H9 (cell line): ENCODE data around the gene DAB2IP. TPM values are rescaled to one million over a fixed set of nuclear protein-coding genes. Genes with fewer than 3 reads are reported as not detected.

Source experiments
- DNase-seq: peaks from one replicate; pipeline ENCODE4 v3.0.0-alpha.2; 2017
- H2AFZ ChIP-seq: one replicate; pipeline ENCODE4 v1.6.1; 2013; ENCODE audit warnings: mild to moderate bottlenecking, low read length, control low read depth, moderate library complexity
- H2AK5ac ChIP-seq: 2 replicates; pipeline ENCODE4 v1.6.1; 2013; ENCODE audit warnings: low read length, control low read depth, mixed read lengths; ENCODE audit not compliant: insufficient read length
- H2BK120ac ChIP-seq: one replicate; pipeline ENCODE4 v1.6.1; 2013; ENCODE audit warnings: low read depth, mild to moderate bottlenecking, low read length, control low read depth, inconsistent platforms; ENCODE audit not compliant: poor library complexity, severe bottlenecking
- H2BK12ac ChIP-seq: 2 replicates; pipeline ENCODE4 v1.6.1; 2013; ENCODE audit warnings: low read length, control low read depth, mixed read lengths, low read depth; ENCODE audit not compliant: insufficient read length
- H2BK15ac ChIP-seq: 2 replicates; pipeline ENCODE4 v1.6.1; 2013; ENCODE audit warnings: low read depth, low read length, control low read depth
- H2BK20ac ChIP-seq: one replicate; pipeline ENCODE4 v1.6.1; 2013; ENCODE audit warnings: low read depth, mild to moderate bottlenecking, low read length, control low read depth, inconsistent platforms; ENCODE audit not compliant: poor library complexity, severe bottlenecking
- H2BK5ac ChIP-seq: 2 replicates; pipeline ENCODE4 v1.6.1; 2013; ENCODE audit warnings: low read length, control low read depth, mixed read lengths; ENCODE audit not compliant: insufficient read length
- H3K14ac ChIP-seq: 2 replicates; pipeline ENCODE4 v1.6.1; 2013; ENCODE audit warnings: low read length, control low read depth; ENCODE audit not compliant: insufficient read depth
- H3K18ac ChIP-seq: 2 replicates; pipeline ENCODE4 v1.6.1; 2013; ENCODE audit warnings: low read depth, mild to moderate bottlenecking, mixed read lengths, low read length, control low read depth; ENCODE audit not compliant: insufficient read length
- H3K23ac ChIP-seq: 2 replicates; pipeline ENCODE4 v1.6.1; 2013; ENCODE audit warnings: low read length, control low read depth, mixed read lengths, low read depth; ENCODE audit not compliant: insufficient read length
- H3K23me2 ChIP-seq: 2 replicates; pipeline ENCODE4 v1.6.1; 2013; ENCODE audit warnings: low read depth, mild to moderate bottlenecking, mixed read lengths, low read length, control low read depth; ENCODE audit not compliant: insufficient read length, poor library complexity, severe bottlenecking
- H3K27ac ChIP-seq: 2 replicates; pipeline ENCODE4 v1.5.1; 2013; ENCODE audit warnings: low read length, control low read depth, mixed read lengths, low read depth; ENCODE audit not compliant: insufficient read length
- H3K27me3 ChIP-seq: 2 replicates; pipeline ENCODE4 v1.6.1; 2013; ENCODE audit warnings: low read length, control low read depth, inconsistent platforms; ENCODE audit not compliant: insufficient read depth
- H3K4ac ChIP-seq: 2 replicates; pipeline ENCODE4 v1.6.1; 2013; ENCODE audit warnings: low read depth, mild to moderate bottlenecking, control low read depth, inconsistent platforms, low read length, moderate library complexity
- H3K4me1 ChIP-seq: 2 replicates; pipeline ENCODE4 v1.6.1; 2013; ENCODE audit warnings: low read length, control low read depth, inconsistent platforms; ENCODE audit not compliant: insufficient read depth
- H3K4me2 ChIP-seq: 2 replicates; pipeline ENCODE4 v1.6.1; 2013; ENCODE audit warnings: low read length, control low read depth, mixed read lengths; ENCODE audit not compliant: insufficient read length, insufficient read depth
- H3K56ac ChIP-seq: 2 replicates; pipeline ENCODE4 v1.6.1; 2013; ENCODE audit warnings: low read depth, mild to moderate bottlenecking, mixed read lengths, low read length, control low read depth; ENCODE audit not compliant: insufficient read length
- H3K79me1 ChIP-seq: 2 replicates; pipeline ENCODE4 v1.6.1; 2013; ENCODE audit warnings: low read depth, mild to moderate bottlenecking, moderate library complexity, low read length, control low read depth, inconsistent platforms; ENCODE audit not compliant: insufficient read depth, poor library complexity, severe bottlenecking
- H3K79me2 ChIP-seq: 2 replicates; pipeline ENCODE4 v1.6.1; 2013; ENCODE audit warnings: low read length, control low read depth, inconsistent platforms; ENCODE audit not compliant: insufficient read depth
- H3K9ac ChIP-seq: 2 replicates; pipeline ENCODE4 v1.6.1; 2013; ENCODE audit warnings: low read length, control low read depth, mixed read lengths; ENCODE audit not compliant: insufficient read length; ENCODE audit errors: extremely low read depth
- H3K9me3 ChIP-seq: one replicate; pipeline ENCODE4 v1.6.1; 2013; ENCODE audit warnings: low read depth, low read length, inconsistent platforms; ENCODE audit not compliant: control insufficient read depth
- H3T11ph ChIP-seq: one replicate; pipeline ENCODE4 v1.6.1; 2013; ENCODE audit warnings: mild to moderate bottlenecking, low read length, control low read depth, inconsistent platforms
- H4K20me1 ChIP-seq: one replicate; pipeline ENCODE4 v1.6.1; 2013; ENCODE audit not compliant: control insufficient read depth, insufficient read length, insufficient read depth
- H4K5ac ChIP-seq: 2 replicates; pipeline ENCODE4 v1.6.1; 2013; ENCODE audit warnings: low read depth, mild to moderate bottlenecking, mixed read lengths, low read length, control low read depth; ENCODE audit not compliant: insufficient read length
- H4K8ac ChIP-seq: replicated peaks from 2 replicates; pipeline ENCODE4 v1.6.1; 2013; ENCODE audit warnings: low read length, control low read depth, mixed read lengths, low read depth; ENCODE audit not compliant: insufficient read length
- H4K91ac ChIP-seq: 2 replicates; pipeline ENCODE4 v1.6.1; 2013; ENCODE audit warnings: low read depth, mild to moderate bottlenecking, moderate library complexity, mixed read lengths, low read length, control low read depth; ENCODE audit not compliant: insufficient read length
- H3K27ac Mint-ChIP-seq, 3 experiments: 2 replicates in 2 of 3; 3 replicates in 1 of 3; pipeline ENCODE4 v1.8.0; 2020 to 2021; ENCODE audit warnings: mixed read lengths in 3 of 3, mild to moderate bottlenecking in 1 of 3, moderate library complexity in 1 of 3
- H3K27me3 Mint-ChIP-seq: 2 replicates; pipeline ENCODE4 v1.8.0; 2021; ENCODE audit warnings: low read depth, mild to moderate bottlenecking, moderate library complexity, mixed read lengths
- H3K36me3 Mint-ChIP-seq, 3 experiments: 2 replicates in 2 of 3; 3 replicates in 1 of 3; pipeline ENCODE4 v1.8.0; 2020 to 2021; ENCODE audit warnings: low read depth in 3 of 3, mixed read lengths in 3 of 3; ENCODE audit not compliant: insufficient read depth in 1 of 3
- H3K4me1 Mint-ChIP-seq, 2 experiments: 2 replicates each; pipeline ENCODE4 v1.8.0; 2020; ENCODE audit warnings: mixed read lengths in 2 of 2
- H3K4me3 Mint-ChIP-seq, 2 experiments: 2 replicates in 1 of 2; 3 replicates in 1 of 2; pipeline ENCODE4 v1.8.0; 2020 to 2021; ENCODE audit warnings: mild to moderate bottlenecking in 2 of 2, mixed read lengths in 2 of 2, moderate library complexity in 1 of 2
- H3K9me3 Mint-ChIP-seq, 2 experiments: 2 replicates in 1 of 2; 3 replicates in 1 of 2; pipeline ENCODE4 v1.8.0; 2020; ENCODE audit warnings: mild to moderate bottlenecking in 2 of 2, mixed read lengths in 2 of 2, moderate library complexity in 1 of 2
- WGBS: extraction: QIAGEN DNeasy Blood & Tissue Kit; methylation state at CpG from one replicate; pipeline ENCODE4 v1.1.7; 2013; ENCODE audit warnings: missing lambda C conversion rate, low lambda C conversion rate, mixed read lengths; ENCODE audit not compliant: insufficient read length; ENCODE audit errors: extremely low coverage; 5-methylcytosine and 5-hydroxymethylcytosine counted together
- total RNA-seq: library from RNA; stranded (reverse); gene quantifications from 2 replicates; pipeline ENCODE4 v1.2.1, GENCODE V29; 2021
- TF ChIP-seq, protein P1 (sequence below): fragments of 200-600 bp; sonication (generic); conservative IDR thresholded peaks from 3 replicates; pipeline ENCODE4 v1.8.0; 2021; ENCODE audit warnings: antibody characterized with exemption, mild to moderate bottlenecking

Gene DAB2IP
- total RNA-seq, 1 experiment from 2014 or later: 22.6 TPM

DNA sequence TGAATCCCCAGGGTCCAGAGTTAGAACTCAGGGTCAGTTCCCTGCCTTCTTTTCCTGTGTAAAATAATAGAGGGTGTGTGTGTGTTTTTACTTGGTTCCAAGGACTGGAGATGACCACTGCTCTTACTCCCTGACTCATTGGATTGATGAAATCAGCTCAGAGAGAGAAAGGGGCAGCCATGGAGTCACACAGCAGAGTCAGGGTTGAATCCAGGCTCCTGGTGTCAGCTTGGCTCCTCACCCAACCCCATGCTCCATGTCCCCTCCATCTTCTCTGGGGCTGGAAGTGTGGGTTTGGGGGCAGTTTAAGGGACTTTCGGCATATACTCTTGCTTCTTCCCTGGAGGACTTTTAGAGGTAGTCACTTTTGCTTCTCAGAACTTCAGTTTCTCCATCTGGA, 21.6 kb downstream of the DAB2IP start:
- Histone ChIP-seq H4K8ac (no peak overlapping the region), H3K4me1 (peaks cover 8% of the 10 kb centered on the region; the same call in 1 of the 2 replicates), H4K20me1 (no peaks in the 10 kb centered on the region), H3K79me2 (no peaks in the 10 kb centered on the region), H3K56ac (no peak overlapping the region), H2AFZ (no peak overlapping the region), H3K18ac (no peak overlapping the region), H3K27ac (no peak overlapping the region), H4K5ac (no peak overlapping the region), H4K91ac (no peak overlapping the region), H3T11ph (no peak overlapping the region), H2BK15ac (no peak overlapping the region), H2BK120ac (no peak overlapping the region), H3K9me3 (no peaks in the 10 kb centered on the region), H3K23ac (no peak overlapping the region), H3K27me3 (no peaks in the 10 kb centered on the region), H2BK20ac (no peak overlapping the region), H3K9ac (no peak overlapping the region), H3K79me1 (peaks cover 3% of the 10 kb centered on the region), H2AK5ac (no peak overlapping the region), H3K4me2 (no peak overlapping the region), H3K14ac (no peak overlapping the region), H3K23me2 (no peaks in the 10 kb centered on the region), H2BK12ac (no peak overlapping the region), H3K4ac (no peak overlapping the region), H2BK5ac (no peak overlapping the region)
- DNase-seq: no peak
- Mint-ChIP-seq H3K9me3 (no peaks in the 10 kb centered on the region), H3K36me3 (peaks cover 0 to 5% (median 0%) of the 10 kb centered on the region in 3 experiments; a peak in 3 of 7 replicates), H3K4me1 (peaks cover 28% of the 10 kb centered on the region in 2 experiments), H3K27ac (no peak overlapping the region; a peak in 1 of 7 replicates), H3K4me3 (no peak overlapping the region), H3K27me3 (peaks cover 4% of the 10 kb centered on the region)
- TF ChIP-seq, protein P1, sequence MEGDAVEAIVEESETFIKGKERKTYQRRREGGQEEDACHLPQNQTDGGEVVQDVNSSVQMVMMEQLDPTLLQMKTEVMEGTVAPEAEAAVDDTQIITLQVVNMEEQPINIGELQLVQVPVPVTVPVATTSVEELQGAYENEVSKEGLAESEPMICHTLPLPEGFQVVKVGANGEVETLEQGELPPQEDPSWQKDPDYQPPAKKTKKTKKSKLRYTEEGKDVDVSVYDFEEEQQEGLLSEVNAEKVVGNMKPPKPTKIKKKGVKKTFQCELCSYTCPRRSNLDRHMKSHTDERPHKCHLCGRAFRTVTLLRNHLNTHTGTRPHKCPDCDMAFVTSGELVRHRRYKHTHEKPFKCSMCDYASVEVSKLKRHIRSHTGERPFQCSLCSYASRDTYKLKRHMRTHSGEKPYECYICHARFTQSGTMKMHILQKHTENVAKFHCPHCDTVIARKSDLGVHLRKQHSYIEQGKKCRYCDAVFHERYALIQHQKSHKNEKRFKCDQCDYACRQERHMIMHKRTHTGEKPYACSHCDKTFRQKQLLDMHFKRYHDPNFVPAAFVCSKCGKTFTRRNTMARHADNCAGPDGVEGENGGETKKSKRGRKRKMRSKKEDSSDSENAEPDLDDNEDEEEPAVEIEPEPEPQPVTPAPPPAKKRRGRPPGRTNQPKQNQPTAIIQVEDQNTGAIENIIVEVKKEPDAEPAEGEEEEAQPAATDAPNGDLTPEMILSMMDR: no peak
- no CpG with 5 or more reads among the region's 1 CpG for WGBS
